Endodermal cell (in vitro differentiated cells): ENCODE results near the gene ZNF394. TPM values are rescaled to one million over a fixed set of nuclear protein-coding genes. Genes with fewer than 3 reads are reported as not detected.

Experiments used
- DNase-seq: peaks from one replicate; pipeline ENCODE4 v3.0.0-alpha.2; 2017
- H3K27ac ChIP-seq: 2 replicates; pipeline ENCODE4 v1.5.1; 2013; ENCODE audit warnings: mild to moderate bottlenecking, low read depth, low read length, moderate library complexity
- H3K27me3 ChIP-seq: 2 replicates; pipeline ENCODE4 v1.6.1; 2013; ENCODE audit warnings: mild to moderate bottlenecking, low read length, moderate library complexity; ENCODE audit not compliant: insufficient read depth, control insufficient read depth, poor library complexity, severe bottlenecking
- H3K36me3 ChIP-seq: 2 replicates; pipeline ENCODE4 v1.7.0; 2013; ENCODE audit warnings: mild to moderate bottlenecking, low read length, moderate library complexity; ENCODE audit not compliant: control insufficient read depth, insufficient read depth
- H3K4me1 ChIP-seq: one replicate; pipeline ENCODE4 v1.7.0; 2013; ENCODE audit warnings: low read length; ENCODE audit not compliant: control insufficient read depth, insufficient read depth
- H3K4me3 ChIP-seq: 2 replicates; pipeline ENCODE4 v1.5.1; 2013; ENCODE audit warnings: mild to moderate bottlenecking, low read length, moderate library complexity
- H3K9ac ChIP-seq: 2 replicates; pipeline ENCODE4 v1.6.1; 2013; ENCODE audit warnings: mild to moderate bottlenecking, low read length, moderate library complexity; ENCODE audit not compliant: poor library complexity, severe bottlenecking; ENCODE audit errors: extremely low read depth
- H3K9me3 ChIP-seq: 2 replicates; pipeline ENCODE4 v1.6.1; 2013; ENCODE audit warnings: mild to moderate bottlenecking, low read length, moderate library complexity; ENCODE audit not compliant: control insufficient read depth
- H3K27ac Mint-ChIP-seq: 2 replicates; pipeline ENCODE4 v1.8.0; 2020; ENCODE audit warnings: mixed read lengths
- H3K27me3 Mint-ChIP-seq: 2 replicates; pipeline ENCODE4 v1.8.0; 2021; ENCODE audit warnings: mild to moderate bottlenecking, mixed read lengths; ENCODE audit not compliant: insufficient read depth
- H3K36me3 Mint-ChIP-seq: 2 replicates; pipeline ENCODE4 v1.8.0; 2020; ENCODE audit warnings: low read depth, mixed read lengths
- H3K4me1 Mint-ChIP-seq: 2 replicates; pipeline ENCODE4 v1.8.0; 2020; ENCODE audit warnings: mixed read lengths
- H3K4me3 Mint-ChIP-seq: 2 replicates; pipeline ENCODE4 v1.8.0; 2020; ENCODE audit warnings: mild to moderate bottlenecking, moderate library complexity, mixed read lengths
- H3K9me3 Mint-ChIP-seq: 2 replicates; pipeline ENCODE4 v1.8.0; 2020; ENCODE audit warnings: mild to moderate bottlenecking, mixed read lengths
- WGBS, 2 experiments: methylation state at CpG; one replicate each; pipeline versions ENCODE4 v1.1.5 to v1.1.7; 2013; ENCODE audit warnings: missing lambda C conversion rate in 2 of 2, mixed read lengths in 1 of 2; ENCODE audit not compliant: insufficient coverage in 1 of 2, insufficient read length in 1 of 2; 5-methylcytosine and 5-hydroxymethylcytosine counted together
- total RNA-seq, 2 donors: library from RNA; stranded (reverse); fragmentation: NEBNext Ultra II Directional in 1 of 2; extraction: Animal tissue kit (Norgen Biotek cat#: 25700) in 1 of 2; gene quantifications; 2 replicates in 1 of 2; 3 replicates in 1 of 2; pipeline ENCODE4 v1.2.1, GENCODE V29; 2021
- TF ChIP-seq, protein P1 (sequence below): fragments of 200-600 bp; sonication (generic); conservative IDR thresholded peaks from 2 replicates; pipeline ENCODE4 v1.5.0; 2021; ENCODE audit warnings: antibody characterized with exemption, mild to moderate bottlenecking

ZNF394 gene
- total RNA-seq, 2 donors from 2014 or later, result 21.0 to 22.0 TPM

DNA sequence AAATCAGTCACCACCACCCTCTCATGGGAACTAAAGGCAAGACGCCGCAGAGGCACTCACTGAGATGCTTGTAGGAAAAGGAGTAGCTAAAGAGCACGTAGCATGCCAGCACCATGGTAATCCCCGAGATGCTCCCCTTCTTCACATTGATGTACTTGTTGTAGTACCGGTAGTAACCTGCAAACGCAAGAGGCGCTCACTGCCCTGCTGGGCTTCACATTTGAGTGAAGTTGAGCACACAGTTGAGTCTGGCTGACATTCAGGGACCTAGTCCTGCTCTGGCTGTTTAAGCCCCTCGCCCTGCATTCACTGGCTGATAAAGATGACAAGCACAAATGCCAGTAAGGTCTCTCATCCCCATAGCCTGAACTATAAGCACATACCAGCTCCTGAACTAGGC is 41.0 kb downstream of the ZNF394 start:
- Histone ChIP-seq H3K4me3 (no peak overlapping the region), H3K27me3 (no peaks in the 10 kb centered on the region), H3K9me3 (no peaks in the 10 kb centered on the region), H3K9ac (no peak overlapping the region), H3K27ac (no peak overlapping the region), H3K4me1 (no peaks in the 10 kb centered on the region), H3K36me3 (peaks cover 83% of the 10 kb centered on the region)
- H3K27me3 Mint-ChIP-seq, result no peaks in the 10 kb centered on the region
- TF ChIP-seq, protein P1, sequence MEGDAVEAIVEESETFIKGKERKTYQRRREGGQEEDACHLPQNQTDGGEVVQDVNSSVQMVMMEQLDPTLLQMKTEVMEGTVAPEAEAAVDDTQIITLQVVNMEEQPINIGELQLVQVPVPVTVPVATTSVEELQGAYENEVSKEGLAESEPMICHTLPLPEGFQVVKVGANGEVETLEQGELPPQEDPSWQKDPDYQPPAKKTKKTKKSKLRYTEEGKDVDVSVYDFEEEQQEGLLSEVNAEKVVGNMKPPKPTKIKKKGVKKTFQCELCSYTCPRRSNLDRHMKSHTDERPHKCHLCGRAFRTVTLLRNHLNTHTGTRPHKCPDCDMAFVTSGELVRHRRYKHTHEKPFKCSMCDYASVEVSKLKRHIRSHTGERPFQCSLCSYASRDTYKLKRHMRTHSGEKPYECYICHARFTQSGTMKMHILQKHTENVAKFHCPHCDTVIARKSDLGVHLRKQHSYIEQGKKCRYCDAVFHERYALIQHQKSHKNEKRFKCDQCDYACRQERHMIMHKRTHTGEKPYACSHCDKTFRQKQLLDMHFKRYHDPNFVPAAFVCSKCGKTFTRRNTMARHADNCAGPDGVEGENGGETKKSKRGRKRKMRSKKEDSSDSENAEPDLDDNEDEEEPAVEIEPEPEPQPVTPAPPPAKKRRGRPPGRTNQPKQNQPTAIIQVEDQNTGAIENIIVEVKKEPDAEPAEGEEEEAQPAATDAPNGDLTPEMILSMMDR, result peak; percentile 73
- WGBS, 2 experiments, result 92 to 94% methylated on average over 8 of the region's 8 CpGs
- peaks cover 3% of the 10 kb centered on the region for H3K9me3 Mint-ChIP-seq
- peak overlapping the region; percentile 23 for H3K27ac Mint-ChIP-seq
- peaks cover 87% of the 10 kb centered on the region for H3K36me3 Mint-ChIP-seq
- DNase-seq, result peak; percentile 79
- no peaks in the 10 kb centered on the region for H3K4me1 Mint-ChIP-seq
- no peak overlapping the region for H3K4me3 Mint-ChIP-seq

DNA sequence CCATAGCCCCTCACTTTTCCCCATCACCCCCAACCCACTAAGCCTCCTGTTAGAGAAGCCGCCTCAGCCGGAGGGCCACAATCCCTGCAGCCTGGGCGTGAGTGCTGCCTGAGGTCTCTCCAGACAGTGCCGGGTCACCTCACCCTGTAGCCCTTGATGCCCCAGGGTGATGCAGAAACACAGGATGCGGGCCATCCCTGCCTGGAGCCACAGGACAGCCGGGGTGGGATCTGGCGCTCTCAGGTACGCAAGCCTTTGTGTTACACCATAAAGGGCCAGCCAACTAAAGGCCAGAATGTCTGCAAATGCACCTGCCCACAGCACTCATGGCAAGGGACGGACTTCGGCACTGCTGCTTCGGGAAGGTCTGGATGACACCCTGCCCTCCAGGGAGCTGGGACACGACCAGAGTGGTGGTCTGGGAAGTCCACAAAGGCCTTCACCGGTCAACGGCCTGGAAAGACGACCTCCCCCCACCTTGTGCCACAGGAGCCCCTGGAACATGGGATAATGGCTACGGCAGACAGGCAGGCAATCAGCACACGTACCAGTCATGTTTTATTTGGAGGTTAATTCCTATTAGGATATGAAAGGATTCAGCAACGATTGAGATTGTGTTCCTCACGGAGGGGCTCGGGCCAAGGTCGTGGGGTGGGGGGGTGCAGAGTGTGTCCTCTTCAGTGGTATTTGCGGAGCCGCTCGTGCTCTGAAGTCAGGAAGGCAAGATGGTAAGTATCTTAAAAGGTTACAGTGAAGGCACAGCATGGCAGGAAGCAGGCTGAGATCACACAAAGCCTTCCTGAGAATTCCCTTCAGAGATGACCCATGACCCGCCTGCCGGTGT is 42.2 kb downstream of the ZNF394 start:
- 93 to 95% methylated on average over 18 to 26 of the region's 26 CpGs for WGBS, 2 experiments
- TF ChIP-seq, protein P1, result no peak

DNA sequence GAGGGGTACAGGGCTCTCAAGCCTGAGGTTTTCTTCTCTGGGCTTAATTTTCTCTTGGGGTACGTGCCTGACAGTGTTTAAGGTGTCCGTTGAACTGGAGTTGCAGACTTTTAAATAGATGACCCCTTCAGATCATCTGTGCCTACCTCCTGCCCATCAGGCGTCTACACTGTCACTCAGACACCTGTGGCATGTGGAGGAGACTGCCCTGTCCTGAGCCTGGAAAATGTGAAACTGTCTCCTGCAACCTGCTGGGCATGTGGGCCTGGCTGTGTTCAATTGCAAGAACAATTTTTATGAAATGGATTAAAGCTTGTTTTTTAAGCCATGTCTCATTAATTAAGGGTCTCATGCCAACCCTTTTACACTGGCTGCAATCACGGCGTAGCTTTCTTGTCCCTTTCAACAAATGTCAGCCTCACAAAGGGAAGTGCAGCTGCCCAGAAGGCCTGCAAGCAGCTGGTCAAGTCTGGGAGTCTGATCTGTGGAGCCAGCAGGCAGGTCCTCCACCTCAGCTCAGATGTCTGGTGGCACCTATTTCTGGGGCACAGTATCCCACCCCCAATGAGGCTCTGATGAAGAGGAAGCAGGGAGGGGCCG is 42.9 kb downstream of the ZNF394 start:
- H3K36me3 Mint-ChIP-seq, result peaks cover 84% of the 10 kb centered on the region
- Histone ChIP-seq H3K9me3 (no peaks in the 10 kb centered on the region), H3K27me3 (no peaks in the 10 kb centered on the region), H3K4me1 (no peaks in the 10 kb centered on the region), H3K9ac (no peak overlapping the region), H3K4me3 (no peak overlapping the region), H3K36me3 (peaks cover 85% of the 10 kb centered on the region), H3K27ac (no peak overlapping the region)
- no peak overlapping the region for H3K27ac Mint-ChIP-seq
- no peaks in the 10 kb centered on the region for H3K27me3 Mint-ChIP-seq
- no peak overlapping the region for H3K4me3 Mint-ChIP-seq
- 95 to 96% methylated on average over 6 of the region's 6 CpGs for WGBS, 2 experiments
- no peaks in the 10 kb centered on the region for H3K4me1 Mint-ChIP-seq
- peaks cover 3% of the 10 kb centered on the region for H3K9me3 Mint-ChIP-seq
- TF ChIP-seq, protein P1, result no peak
- no peak for DNase-seq

More for the DNA sequence above, 42.2 kb downstream of the ZNF394 start:
- Mint-ChIP-seq H3K4me1 (no peaks in the 10 kb centered on the region), H3K36me3 (peaks cover 86% of the 10 kb centered on the region), H3K4me3 (no peak overlapping the region), H3K27me3 (no peaks in the 10 kb centered on the region), H3K9me3 (peaks cover 3% of the 10 kb centered on the region), H3K27ac (peak overlapping the region; percentile 48)
- Histone ChIP-seq H3K9ac (no peak overlapping the region), H3K27me3 (no peaks in the 10 kb centered on the region), H3K9me3 (no peaks in the 10 kb centered on the region), H3K36me3 (peaks cover 85% of the 10 kb centered on the region), H3K4me3 (no peak overlapping the region), H3K27ac (no peak overlapping the region), H3K4me1 (no peaks in the 10 kb centered on the region)
- DNase-seq, result no peak
